Heart right ventricle (tissue), 16 donors: ENCODE measurements around the gene TMCC3. TPM values are rescaled to one million over a fixed set of nuclear protein-coding genes. Genes with fewer than 3 reads are reported as not detected.
"Not testable (repeated sequence)": the region's sequence is repeated elsewhere in the genome, so short reads cannot be mapped to it uniquely, and the experiment has no call there.

Experiments
- ATAC-seq, 8 donors: fragments of 200-7000 bp; cut with Tn5 transposase; one replicate each; pipeline ENCODE4 v1.9.1; 2020; ENCODE audit warnings: mild to moderate bottlenecking in 8 of 8, moderate library complexity in 8 of 8, moderate number of reproducible peaks in 1 of 8
- DNase-seq, 2 donors: peaks; one replicate each; pipeline ENCODE4 v3.0.0-alpha.2; 2020
- H3K27ac ChIP-seq, 10 donors: fragments of 200-600 bp; sonication (generic) in 2 of 10; one replicate each; pipeline versions ENCODE4 v1.5.0 to v1.8.0; 2020 to 2022; ENCODE audit warnings: mild to moderate bottlenecking in 3 of 10
- H3K27me3 ChIP-seq, 7 donors: fragments of 200-600 bp; one replicate each; pipeline ENCODE4 v1.8.0; 2021 to 2022; ENCODE audit warnings: mild to moderate bottlenecking in 2 of 7
- H3K36me3 ChIP-seq, 9 donors: fragments of 200-600 bp; sonication (generic) in 1 of 9; one replicate each; pipeline versions ENCODE4 v1.5.0 to v1.8.0; 2020 to 2022; ENCODE audit warnings: mild to moderate bottlenecking in 2 of 9
- H3K4me1 ChIP-seq, 9 donors: fragments of 200-600 bp; sonication (generic) in 1 of 9; one replicate each; pipeline versions ENCODE4 v1.5.0 to v1.8.0; 2020 to 2022; ENCODE audit warnings: mild to moderate bottlenecking in 4 of 9
- H3K4me3 ChIP-seq, 10 donors: fragments of 200-600 bp; sonication (generic) in 2 of 10; one replicate each; pipeline versions ENCODE4 v1.5.0 to v1.8.0; 2020 to 2022; ENCODE audit warnings: mild to moderate bottlenecking in 7 of 10, moderate library complexity in 2 of 10
- H3K9me3 ChIP-seq, 11 donors: fragments of 200-600 bp in 10 of 11; sonication (generic) in 2 of 11; one replicate each; pipeline versions ENCODE4 v1.5.0 to v1.8.0; 2013 to 2022; ENCODE audit warnings: mild to moderate bottlenecking in 2 of 11, control low read depth in 1 of 11, moderate library complexity in 1 of 11
- WGBS, 2 donors: extraction: QIAGEN DNeasy Blood & Tissue Kit; methylation state at CpG; one replicate each; pipeline ENCODE4 v1.1.7; 2013; ENCODE audit warnings: inconsistent platforms in 1 of 2; 5-methylcytosine and 5-hydroxymethylcytosine counted together
- intact Hi-C, 10 donors: fragments of 100-400 bp; cut with DNase I; formaldehyde crosslinking; loops; one replicate each; pipeline versions ENCODE4 v1.11.1 to v1.14.2; 2022
- polyA plus RNA-seq, 2 donors: library from polyadenylated mRNA; stranded (reverse); fragments of 200-250 nt; gene quantifications; one replicate each; pipeline ENCODE4 v1.2.3, GENCODE V29; 2013
- total RNA-seq, 10 donors: library from RNA; stranded (reverse); fragmentation: NEBNext Ultra II Directional in 3 of 10; extraction: Animal tissue kit (Norgen Biotek cat#: 25700) in 3 of 10; gene quantifications; one replicate each; pipeline versions ENCODE4 v1.2.1 to v1.2.4, GENCODE V29; 2021 to 2023
- TF ChIP-seq, protein P1 (sequence below), 9 donors: fragments of 200-600 bp; sonication (generic) in 2 of 9; IDR thresholded peaks; one replicate each; pipeline versions ENCODE4 v1.5.0 to v1.8.0; 2021 to 2022; ENCODE audit warnings: antibody characterized with exemption in 9 of 9, mild to moderate bottlenecking in 5 of 9, moderate library complexity in 1 of 9
- donor health status: Arrhythmogenic right ventricular cardiomyopathy.
- donor health status: ischemic (EF 13 %, LVEDD 7.1; RV severe dilation, severe dysfunction).
- donor health status: healthy with polysubstance abuse.
- donor health status: DM: no; HTN: yes; CAD: no.
- donor health status: DM: no; HTN: no; CAD: no.
- donor health status: ischemic (EF 25% LVEDD 6.9; RV normal size, moderate dysfunction).
- donor health status: ischemic (EF 25% LVEDD 5.7; RV mildly dilated, moderate dysfunction).
- donor health status: healthy.
- donor health status: DM: yes; HTN: yes; CAD: no.
- donor health status: Ischemic cardiomyopathy.
- donor health status: ischemic (EF 35%, LVEDD 5.7; RV mildly dilated, moderate dysfunction).
- donor health status: nonischemic (EF 11% LVEDD 7.7; RV severe dilation, severe dysfunction).
- donor health status: DM: yes; HTN: yes; CAD: no.
- donor health status: PGD.
- donor health status: ischemic (EF 29% LVEDD 5.4; RV normal size, mild dysfunction).
- donor health status: nonischemic (EF 23%, LVEDD 6.1; RV moderate dilation, normal function).

The TMCC3 gene
- total and polyA plus RNA-seq, 12 donors: 0.88 to 7.3 (median 3.0) TPM

DNA sequence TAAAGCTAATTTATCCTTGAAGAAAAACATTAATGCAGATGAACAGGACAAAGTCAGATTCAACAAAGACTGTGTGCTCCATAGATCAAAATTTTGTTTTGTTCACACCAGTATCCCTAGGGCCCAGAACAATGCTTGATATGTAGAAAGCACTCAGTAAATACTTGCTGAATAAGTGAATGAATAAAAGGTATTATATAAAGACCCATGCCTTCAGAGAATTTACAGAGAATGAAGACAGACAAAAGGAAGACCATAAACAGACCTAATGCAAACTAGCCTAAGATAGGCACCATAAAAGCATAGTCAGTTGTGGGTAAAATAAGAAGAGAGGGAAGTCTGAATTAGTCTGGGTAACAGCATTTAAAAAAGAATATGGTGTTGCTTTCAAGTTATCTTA, 47.3 kb upstream of the TMCC3 start:
- TF ChIP-seq, protein P1, sequence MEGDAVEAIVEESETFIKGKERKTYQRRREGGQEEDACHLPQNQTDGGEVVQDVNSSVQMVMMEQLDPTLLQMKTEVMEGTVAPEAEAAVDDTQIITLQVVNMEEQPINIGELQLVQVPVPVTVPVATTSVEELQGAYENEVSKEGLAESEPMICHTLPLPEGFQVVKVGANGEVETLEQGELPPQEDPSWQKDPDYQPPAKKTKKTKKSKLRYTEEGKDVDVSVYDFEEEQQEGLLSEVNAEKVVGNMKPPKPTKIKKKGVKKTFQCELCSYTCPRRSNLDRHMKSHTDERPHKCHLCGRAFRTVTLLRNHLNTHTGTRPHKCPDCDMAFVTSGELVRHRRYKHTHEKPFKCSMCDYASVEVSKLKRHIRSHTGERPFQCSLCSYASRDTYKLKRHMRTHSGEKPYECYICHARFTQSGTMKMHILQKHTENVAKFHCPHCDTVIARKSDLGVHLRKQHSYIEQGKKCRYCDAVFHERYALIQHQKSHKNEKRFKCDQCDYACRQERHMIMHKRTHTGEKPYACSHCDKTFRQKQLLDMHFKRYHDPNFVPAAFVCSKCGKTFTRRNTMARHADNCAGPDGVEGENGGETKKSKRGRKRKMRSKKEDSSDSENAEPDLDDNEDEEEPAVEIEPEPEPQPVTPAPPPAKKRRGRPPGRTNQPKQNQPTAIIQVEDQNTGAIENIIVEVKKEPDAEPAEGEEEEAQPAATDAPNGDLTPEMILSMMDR (IDR thresholded peaks at IDR 0.05): no peak
- no peaks in the 10 kb centered on the region for H3K36me3 ChIP-seq
- H3K27ac ChIP-seq: no peak overlapping the region
- H3K27me3 ChIP-seq: no peaks in the 10 kb centered on the region
- peaks cover 0 to 6% (median 0%) of the 10 kb centered on the region in 11 donors for H3K9me3 ChIP-seq
- intact Hi-C loops: no loop called here
- no peak for ATAC-seq
- H3K4me1 ChIP-seq: peaks cover 0 to 16% (median 3%) of the 10 kb centered on the region in 9 donors
- no peak for DNase-seq
- no peak overlapping the region for H3K4me3 ChIP-seq

- peaks cover 0 to 6% (median 0%) of the 10 kb centered on the region in 11 donors for H3K9me3 ChIP-seq
- ATAC-seq (no peak), DNase-seq (no peak)
- TF ChIP-seq, protein P1 (IDR thresholded peaks at IDR 0.05): no peak
- H3K4me3 ChIP-seq: no peak overlapping the region
- WGBS, 2 donors: 98 to 99% methylated on average over 11 of the region's 11 CpGs
- H3K4me1 ChIP-seq: peaks cover 3 to 26% (median 13%) of the 10 kb centered on the region in 9 donors
- H3K36me3 ChIP-seq: no peaks in the 10 kb centered on the region
- no peaks in the 10 kb centered on the region for H3K27me3 ChIP-seq
- intact Hi-C loops: no loop called here
- no peak overlapping the region for H3K27ac ChIP-seq
These were observed 44.4 kb upstream of the TMCC3 start for GRCh38 chr12:94694732-94695131.

DNA sequence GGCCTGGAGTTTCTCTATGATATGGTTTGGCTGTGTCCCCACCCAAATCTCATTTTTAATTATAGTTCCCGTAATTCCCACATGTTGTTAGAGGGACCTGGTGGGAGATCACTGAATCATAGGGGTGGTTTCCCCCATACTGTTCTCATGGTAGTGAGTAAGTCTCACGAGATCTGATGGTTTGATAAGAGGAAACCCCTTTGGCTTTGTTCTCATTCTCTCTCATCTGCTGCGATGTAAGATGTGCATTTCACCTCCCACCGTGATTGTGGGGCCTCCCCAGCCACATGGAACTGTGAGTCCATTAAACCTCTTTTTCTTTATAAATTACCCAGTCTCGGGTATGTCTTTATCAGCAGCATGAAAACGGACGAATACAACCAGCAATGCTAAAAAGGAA, 42.5 kb upstream of the TMCC3 start:
- H3K36me3 ChIP-seq, H3K27me3 ChIP-seq, intact Hi-C loops, H3K9me3 ChIP-seq, ATAC-seq, H3K4me3 ChIP-seq, H3K27ac ChIP-seq, DNase-seq: not testable (repeated sequence)
- 91 to 93% methylated on average over 7 of the region's 7 CpGs for WGBS, 2 donors
- peaks cover 0 to 29% (median 15%) of the 10 kb centered on the region in 9 donors for H3K4me1 ChIP-seq

GRCh38 chr12:94690198-94690771, 39.9 kb upstream of the TMCC3 start:
- TF ChIP-seq, protein P1 (IDR thresholded peaks at IDR 0.05): no peak
- intact Hi-C loops: no loop called here
- no peaks in the 10 kb centered on the region for H3K27me3 ChIP-seq
- H3K4me3 ChIP-seq: peak overlapping the region in 6 of 10 donors; percentile 17 to 43 (median 34)
- no peak for DNase-seq
- peak in 7 of 8 donors; percentile 17 to 62 (median 56) for ATAC-seq
- H3K36me3 ChIP-seq: no peaks in the 10 kb centered on the region
- WGBS, 2 donors: 42 to 45% methylated on average over 5 of the region's 5 CpGs
- H3K27ac ChIP-seq: peak overlapping the region in 3 of 10 donors; percentile 31 to 48 (median 46)
- H3K4me1 ChIP-seq: peaks cover 0 to 39% (median 15%) of the 10 kb centered on the region in 9 donors
- H3K9me3 ChIP-seq: no peaks in the 10 kb centered on the region

DNA sequence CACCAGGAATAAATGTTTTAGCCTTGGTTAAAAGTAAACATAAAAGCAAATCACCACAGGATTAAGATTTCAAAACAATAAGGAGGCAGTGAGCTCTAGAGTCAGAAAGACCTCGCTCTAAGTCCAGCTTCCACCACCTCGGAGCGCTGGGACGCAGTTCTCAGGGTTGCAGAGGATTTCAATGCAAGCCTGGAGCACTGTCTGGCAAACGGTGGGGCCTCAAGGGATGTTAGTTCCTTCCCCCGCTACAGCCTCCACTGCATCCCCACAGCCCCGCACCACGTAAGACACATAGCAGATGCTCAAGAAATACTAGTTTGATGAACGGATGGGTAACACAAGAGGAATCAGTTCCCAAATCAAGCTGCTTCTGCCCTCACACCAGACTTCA, 39.3 kb upstream of the TMCC3 start:
- TF ChIP-seq, protein P1 (IDR thresholded peaks at IDR 0.05): no peak
- H3K36me3 ChIP-seq: no peaks in the 10 kb centered on the region
- intact Hi-C loops: no loop called here
- peaks cover 0 to 39% (median 15%) of the 10 kb centered on the region in 9 donors for H3K4me1 ChIP-seq
- peak overlapping the region in 6 of 10 donors; percentile 17 to 43 (median 34) for H3K4me3 ChIP-seq
- no peaks in the 10 kb centered on the region for H3K27me3 ChIP-seq
- peak overlapping the region in 3 of 10 donors; percentile 31 to 48 (median 46) for H3K27ac ChIP-seq
- H3K9me3 ChIP-seq: no peaks in the 10 kb centered on the region
- ATAC-seq (peak in 7 of 8 donors; percentile 33 to 69 (median 51)), DNase-seq (no peak)
- WGBS, 2 donors: 39 to 44% methylated on average over 9 of the region's 9 CpGs
